SK-N-SH treated with all-trans-retinoic acid at 6 μM for 48 hours (cell line): Measurements from ENCODE around the gene TSNAXIP1.

Experiments used
- ARNTL ChIP-seq: fragments of 450-650 bp; formaldehyde crosslinking; IDR thresholded peaks from 2 replicates; pipeline ENCODE4 v1.5.0; 2020; ENCODE audit warnings: low read depth, mild to moderate bottlenecking, moderate library complexity, borderline replicate concordance
- BACH2 ChIP-seq: fragments of 250-450 bp; sonication (Bioruptor Pico); IDR thresholded peaks from 2 replicates; pipeline ENCODE4 v1.9.0; 2021; ENCODE audit warnings: mild to moderate bottlenecking, borderline replicate concordance
- CSDC2 ChIP-seq: fragments of 250-450 bp; sonication (Bioruptor Pico); IDR thresholded peaks from 2 replicates; pipeline ENCODE4 v1.5.0; 2020; ENCODE audit warnings: mild to moderate bottlenecking, moderate library complexity
- OSR1 ChIP-seq: fragments of 250-450 bp; sonication (Bioruptor Pico); IDR thresholded peaks from 2 replicates; pipeline ENCODE4 v1.8.0; 2022; ENCODE audit warnings: moderate library complexity, mild to moderate bottlenecking, inconsistent platforms
- ZFP3 ChIP-seq: fragments of 250-450 bp; sonication (Bioruptor Pico); IDR thresholded peaks from 2 replicates; pipeline ENCODE4 v1.5.0; 2020; ENCODE audit warnings: mild to moderate bottlenecking, moderate library complexity
- ZFP30 ChIP-seq: fragments of 450-650 bp; formaldehyde crosslinking; IDR thresholded peaks from 2 replicates; pipeline ENCODE4 v1.5.0; 2022; ENCODE audit warnings: mild to moderate bottlenecking, moderate library complexity
- ZNF8 ChIP-seq: fragments of 450-650 bp; formaldehyde crosslinking; IDR thresholded peaks from 2 replicates; pipeline ENCODE4 v1.5.0; 2020; ENCODE audit warnings: mild to moderate bottlenecking, moderate library complexity
- TF ChIP-seq, protein P1 (sequence below): fragments of 250-450 bp; sonication (Bioruptor Pico); IDR thresholded peaks from 2 replicates; pipeline ENCODE4 v1.8.0; 2020; ENCODE audit warnings: mild to moderate bottlenecking, moderate library complexity, borderline replicate concordance
- TF ChIP-seq, protein P2 (sequence below): fragments of 250-450 bp; sonication (Bioruptor Pico); IDR thresholded peaks from 2 replicates; pipeline ENCODE4 v1.5.1; 2020; ENCODE audit warnings: low read depth, mild to moderate bottlenecking, moderate library complexity
- TF ChIP-seq, protein P3 (sequence below): fragments of 250-450 bp; sonication (Bioruptor Pico); IDR thresholded peaks from 2 replicates; pipeline ENCODE4 v1.8.0; 2021; ENCODE audit warnings: low read depth, mild to moderate bottlenecking, moderate library complexity, borderline replicate concordance

DNA sequence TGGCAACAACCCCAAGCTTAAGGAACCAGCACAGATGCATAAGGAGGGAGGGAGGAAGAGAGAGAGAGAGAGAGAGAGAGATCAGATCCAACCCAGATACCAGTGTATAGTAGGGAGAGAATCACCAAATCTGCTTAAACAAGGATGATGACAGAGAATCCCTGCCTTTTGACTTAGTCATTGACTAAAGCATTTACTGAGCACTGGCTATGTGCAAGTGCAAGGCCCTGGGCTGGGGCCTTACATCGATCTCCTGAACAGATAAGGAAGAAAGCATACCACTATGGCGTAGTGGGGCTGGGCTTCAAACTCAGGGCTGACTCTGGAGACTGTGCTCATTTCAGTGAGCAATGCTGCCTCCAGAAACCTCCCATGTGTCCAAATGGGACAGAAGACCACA is 15.8 kb downstream of the TSNAXIP1 start:
- TF ChIP-seq CSDC2 (CRISPR knock-in tag) (no peak), OSR1 (no peak), ARNTL (CRISPR knock-in tag) (no peak), ZFP30 (no peak), BACH2 (CRISPR knock-in tag) (no peak), ZNF8 (CRISPR knock-in tag) (no peak), ZFP3 (no peak)
- TF ChIP-seq, protein P1, sequence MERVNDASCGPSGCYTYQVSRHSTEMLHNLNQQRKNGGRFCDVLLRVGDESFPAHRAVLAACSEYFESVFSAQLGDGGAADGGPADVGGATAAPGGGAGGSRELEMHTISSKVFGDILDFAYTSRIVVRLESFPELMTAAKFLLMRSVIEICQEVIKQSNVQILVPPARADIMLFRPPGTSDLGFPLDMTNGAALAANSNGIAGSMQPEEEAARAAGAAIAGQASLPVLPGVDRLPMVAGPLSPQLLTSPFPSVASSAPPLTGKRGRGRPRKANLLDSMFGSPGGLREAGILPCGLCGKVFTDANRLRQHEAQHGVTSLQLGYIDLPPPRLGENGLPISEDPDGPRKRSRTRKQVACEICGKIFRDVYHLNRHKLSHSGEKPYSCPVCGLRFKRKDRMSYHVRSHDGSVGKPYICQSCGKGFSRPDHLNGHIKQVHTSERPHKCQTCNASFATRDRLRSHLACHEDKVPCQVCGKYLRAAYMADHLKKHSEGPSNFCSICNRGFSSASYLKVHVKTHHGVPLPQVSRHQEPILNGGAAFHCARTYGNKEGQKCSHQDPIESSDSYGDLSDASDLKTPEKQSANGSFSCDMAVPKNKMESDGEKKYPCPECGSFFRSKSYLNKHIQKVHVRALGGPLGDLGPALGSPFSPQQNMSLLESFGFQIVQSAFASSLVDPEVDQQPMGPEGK (CRISPR knock-in tag) = no peak
- TF ChIP-seq, protein P2, sequence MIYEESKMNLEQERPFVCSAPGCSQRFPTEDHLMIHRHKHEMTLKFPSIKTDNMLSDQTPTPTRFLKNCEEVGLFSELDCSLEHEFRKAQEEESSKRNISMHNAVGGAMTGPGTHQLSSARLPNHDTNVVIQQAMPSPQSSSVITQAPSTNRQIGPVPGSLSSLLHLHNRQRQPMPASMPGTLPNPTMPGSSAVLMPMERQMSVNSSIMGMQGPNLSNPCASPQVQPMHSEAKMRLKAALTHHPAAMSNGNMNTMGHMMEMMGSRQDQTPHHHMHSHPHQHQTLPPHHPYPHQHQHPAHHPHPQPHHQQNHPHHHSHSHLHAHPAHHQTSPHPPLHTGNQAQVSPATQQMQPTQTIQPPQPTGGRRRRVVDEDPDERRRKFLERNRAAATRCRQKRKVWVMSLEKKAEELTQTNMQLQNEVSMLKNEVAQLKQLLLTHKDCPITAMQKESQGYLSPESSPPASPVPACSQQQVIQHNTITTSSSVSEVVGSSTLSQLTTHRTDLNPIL (CRISPR knock-in tag) = no peak
- TF ChIP-seq, protein P3, sequence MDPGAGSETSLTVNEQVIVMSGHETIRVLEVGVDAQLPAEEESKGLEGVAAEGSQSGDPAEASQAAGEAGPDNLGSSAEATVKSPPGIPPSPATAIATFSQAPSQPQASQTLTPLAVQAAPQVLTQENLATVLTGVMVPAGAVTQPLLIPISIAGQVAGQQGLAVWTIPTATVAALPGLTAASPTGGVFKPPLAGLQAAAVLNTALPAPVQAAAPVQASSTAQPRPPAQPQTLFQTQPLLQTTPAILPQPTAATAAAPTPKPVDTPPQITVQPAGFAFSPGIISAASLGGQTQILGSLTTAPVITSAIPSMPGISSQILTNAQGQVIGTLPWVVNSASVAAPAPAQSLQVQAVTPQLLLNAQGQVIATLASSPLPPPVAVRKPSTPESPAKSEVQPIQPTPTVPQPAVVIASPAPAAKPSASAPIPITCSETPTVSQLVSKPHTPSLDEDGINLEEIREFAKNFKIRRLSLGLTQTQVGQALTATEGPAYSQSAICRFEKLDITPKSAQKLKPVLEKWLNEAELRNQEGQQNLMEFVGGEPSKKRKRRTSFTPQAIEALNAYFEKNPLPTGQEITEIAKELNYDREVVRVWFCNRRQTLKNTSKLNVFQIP = no peak
